ENCODE results near the gene STK32A. TPM values are rescaled to one million over a fixed set of nuclear protein-coding genes. Genes with fewer than 3 reads are reported as not detected.

The STK32A gene
- total and polyA plus RNA-seq, 10 donors = 0.15 to 3.1 (median 0.90) TPM

DNA sequence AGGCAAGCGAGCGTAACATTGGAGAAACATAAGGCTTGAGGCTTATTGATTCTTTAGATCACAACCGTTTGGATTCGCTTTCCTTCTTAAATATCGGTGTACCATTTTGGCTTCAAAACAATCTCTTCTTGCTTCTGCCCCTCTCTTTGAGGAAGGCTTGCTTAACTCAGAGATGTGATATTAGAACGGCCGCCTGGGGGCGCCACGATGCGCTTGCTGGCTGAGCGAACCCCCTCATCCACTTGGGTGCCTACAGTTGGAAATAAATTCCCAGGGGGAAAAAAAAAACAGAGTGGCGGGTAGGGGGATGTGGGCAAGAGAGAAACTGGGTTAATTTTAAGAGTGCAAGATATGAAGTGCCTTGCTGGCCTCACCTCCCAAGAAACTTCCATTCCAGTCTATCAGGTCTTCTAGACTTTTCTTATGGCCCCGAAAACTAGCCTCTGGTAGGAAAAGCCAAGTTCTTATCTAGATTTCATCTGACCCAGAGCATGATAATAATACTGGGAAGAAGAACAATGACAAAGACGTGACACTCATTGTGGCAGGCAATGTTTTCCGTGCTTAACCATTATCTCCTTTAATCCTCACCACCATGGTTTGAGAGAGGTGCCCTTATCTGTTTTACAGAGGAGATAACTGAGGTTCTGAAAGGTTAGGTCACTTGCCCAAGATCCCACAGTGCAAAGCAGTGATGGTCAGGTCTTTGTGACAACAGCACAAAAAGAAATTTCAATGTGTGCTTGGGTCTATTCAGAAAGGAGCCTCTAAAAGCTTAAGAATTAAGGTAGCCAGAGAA lies 159.2 kb downstream of the STK32A start:
- DNase-seq = no peak
- Histone ChIP-seq H3K4me3 (no peak overlapping the region), H3K36me3 (peaks cover 0 to 22% (median 5%) of the 10 kb centered on the region in 6 donors), H3K9me3 (no peaks in the 10 kb centered on the region), H3K4me1 (peaks cover 0 to 6% (median 0%) of the 10 kb centered on the region in 6 donors), H3K27ac (no peak overlapping the region), H3K27me3 (replicated peaks in 1 of 7) (no peaks in the 10 kb centered on the region)
- TF ChIP-seq, protein P1, sequence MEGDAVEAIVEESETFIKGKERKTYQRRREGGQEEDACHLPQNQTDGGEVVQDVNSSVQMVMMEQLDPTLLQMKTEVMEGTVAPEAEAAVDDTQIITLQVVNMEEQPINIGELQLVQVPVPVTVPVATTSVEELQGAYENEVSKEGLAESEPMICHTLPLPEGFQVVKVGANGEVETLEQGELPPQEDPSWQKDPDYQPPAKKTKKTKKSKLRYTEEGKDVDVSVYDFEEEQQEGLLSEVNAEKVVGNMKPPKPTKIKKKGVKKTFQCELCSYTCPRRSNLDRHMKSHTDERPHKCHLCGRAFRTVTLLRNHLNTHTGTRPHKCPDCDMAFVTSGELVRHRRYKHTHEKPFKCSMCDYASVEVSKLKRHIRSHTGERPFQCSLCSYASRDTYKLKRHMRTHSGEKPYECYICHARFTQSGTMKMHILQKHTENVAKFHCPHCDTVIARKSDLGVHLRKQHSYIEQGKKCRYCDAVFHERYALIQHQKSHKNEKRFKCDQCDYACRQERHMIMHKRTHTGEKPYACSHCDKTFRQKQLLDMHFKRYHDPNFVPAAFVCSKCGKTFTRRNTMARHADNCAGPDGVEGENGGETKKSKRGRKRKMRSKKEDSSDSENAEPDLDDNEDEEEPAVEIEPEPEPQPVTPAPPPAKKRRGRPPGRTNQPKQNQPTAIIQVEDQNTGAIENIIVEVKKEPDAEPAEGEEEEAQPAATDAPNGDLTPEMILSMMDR (IDR thresholded peaks at IDR 0.05 in 8 of 11, conservative IDR thresholded peaks at IDR 0.05 in 3 of 11) = no peak
- no peak for TF ChIP-seq POLR2A (IDR thresholded peaks at IDR 0.05)
- TF ChIP-seq POLR2AphosphoS5 (IDR thresholded peaks at IDR 0.05) = no peak
- 85 to 87% (median 86%) methylated on average over 15 of the region's 15 CpGs for WGBS, 5 donors
- intact Hi-C loops (cut with DNase I; ENCODE audit: low total_unique reads) = no loop called here

DNA sequence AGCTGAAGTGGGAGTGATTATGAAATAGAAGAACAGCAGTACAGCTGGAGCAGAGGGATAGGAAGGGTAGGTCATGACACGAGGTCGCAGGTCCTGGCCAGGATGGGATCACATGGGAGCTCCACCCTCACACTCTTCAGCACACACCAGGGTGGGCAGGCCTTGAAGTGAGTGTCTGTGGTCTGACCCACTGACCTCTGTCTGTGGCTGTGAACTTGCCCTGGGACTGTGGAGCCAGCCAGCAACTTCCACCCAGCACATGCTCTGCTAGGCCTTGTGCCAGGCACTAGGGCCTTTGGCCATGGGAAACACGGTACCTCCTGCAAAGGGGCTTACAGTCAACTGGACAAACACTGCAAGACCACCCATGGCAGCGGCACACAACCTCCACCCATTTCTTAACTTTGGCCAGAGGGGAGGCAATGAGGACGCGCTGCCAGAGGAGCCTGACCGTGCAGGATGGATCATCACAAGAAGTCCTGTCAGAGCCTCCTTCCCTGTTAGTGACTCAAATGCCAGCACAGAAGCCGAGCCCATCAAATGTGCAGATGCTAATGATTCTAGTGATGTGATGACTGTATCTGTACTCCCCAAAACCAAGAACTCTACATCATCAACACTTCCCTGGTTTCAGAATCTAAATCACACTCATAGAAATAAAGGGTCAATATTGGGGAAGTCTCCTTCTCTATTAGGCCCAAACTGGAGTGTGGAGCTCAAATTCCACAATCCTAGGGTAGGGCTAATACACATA lies 161.4 kb downstream of the STK32A start:
- H3K4me1 ChIP-seq = peaks cover 0 to 6% (median 0%) of the 10 kb centered on the region in 6 donors
- intact Hi-C loops (cut with DNase I; ENCODE audit: low total_unique reads) = no loop called here
- WGBS, 5 donors = 66 to 86% (median 77%) methylated on average over 8 of the region's 8 CpGs
- H3K9me3 ChIP-seq = no peaks in the 10 kb centered on the region
- no peak for TF ChIP-seq POLR2A (IDR thresholded peaks at IDR 0.05)
- TF ChIP-seq, protein P1 (IDR thresholded peaks at IDR 0.05 in 8 of 11, conservative IDR thresholded peaks at IDR 0.05 in 3 of 11) = no peak
- TF ChIP-seq POLR2AphosphoS5 (IDR thresholded peaks at IDR 0.05) = peak; percentile 62 to 69 (median 64)
- no peak overlapping the region for H3K4me3 ChIP-seq
- DNase-seq = peak; percentile 71
- H3K27me3 ChIP-seq (replicated peaks in 1 of 7) = no peaks in the 10 kb centered on the region
- H3K27ac ChIP-seq = peak overlapping the region in 2 of 8 donors; percentile 8
- peaks cover 0 to 36% (median 10%) of the 10 kb centered on the region in 6 donors for H3K36me3 ChIP-seq

DNA sequence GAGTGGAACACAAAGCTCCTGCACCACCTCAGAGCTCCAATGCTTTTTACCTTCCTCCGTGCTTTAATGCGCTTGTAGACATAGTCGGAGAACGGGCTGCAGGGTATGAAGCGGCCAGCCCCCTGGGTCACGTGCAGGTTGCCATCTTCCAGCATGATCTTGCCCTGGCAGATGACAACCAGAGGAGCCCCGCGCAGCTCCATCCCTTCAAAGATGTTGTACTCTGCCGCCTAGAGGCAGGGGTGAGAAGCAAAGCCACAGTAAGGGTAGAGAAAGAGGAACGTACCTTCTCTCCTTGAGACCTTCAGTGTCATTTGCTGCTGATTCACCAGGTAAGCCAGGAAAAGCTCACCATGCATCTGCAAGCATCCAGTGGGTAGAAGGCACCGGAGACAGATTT lies 162.8 kb downstream of the STK32A start:
- Histone ChIP-seq H3K36me3 (peaks cover 0 to 40% (median 10%) of the 10 kb centered on the region in 6 donors), H3K27me3 (replicated peaks in 1 of 7) (no peaks in the 10 kb centered on the region), H3K4me1 (peaks cover 0 to 6% (median 0%) of the 10 kb centered on the region in 6 donors), H3K27ac (no peak overlapping the region), H3K9me3 (no peaks in the 10 kb centered on the region), H3K4me3 (no peak overlapping the region)
- TF ChIP-seq, protein P1 (IDR thresholded peaks at IDR 0.05 in 8 of 11, conservative IDR thresholded peaks at IDR 0.05 in 3 of 11) = no peak
- no peak for TF ChIP-seq POLR2AphosphoS5 (IDR thresholded peaks at IDR 0.05)
- no peak for TF ChIP-seq POLR2A (IDR thresholded peaks at IDR 0.05)
- no peak for DNase-seq
- intact Hi-C loops (cut with DNase I; ENCODE audit: low total_unique reads) = no loop called here
- 87 to 93% (median 90%) methylated on average over 11 of the region's 11 CpGs for WGBS, 5 donors

DNA sequence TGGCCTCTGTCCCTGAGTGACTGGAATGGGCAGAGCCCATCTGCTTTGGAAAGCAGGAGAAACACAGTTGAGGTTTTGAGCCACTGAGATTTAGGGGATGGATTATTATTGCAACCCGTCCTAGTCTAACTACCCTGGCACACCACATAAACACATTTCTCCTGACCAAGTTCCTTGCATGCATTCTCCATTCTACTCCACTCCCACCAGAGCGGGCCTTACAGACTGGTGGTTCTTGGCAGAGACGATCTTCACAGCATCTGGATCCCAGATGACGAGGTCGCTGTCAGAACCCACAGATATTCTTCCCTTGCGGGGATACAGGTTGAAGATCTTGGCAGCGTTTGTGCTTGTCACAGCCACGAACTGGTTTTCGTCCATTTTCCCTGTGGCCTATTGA lies 164.0 kb downstream of the STK32A start:
- no peaks in the 10 kb centered on the region for H3K9me3 ChIP-seq
- H3K4me1 ChIP-seq = peaks cover 0 to 6% (median 0%) of the 10 kb centered on the region in 6 donors
- no peak overlapping the region for H3K27ac ChIP-seq
- no peak for TF ChIP-seq POLR2A (IDR thresholded peaks at IDR 0.05)
- TF ChIP-seq, protein P1 (IDR thresholded peaks at IDR 0.05 in 8 of 11, conservative IDR thresholded peaks at IDR 0.05 in 3 of 11) = no peak
- no peak for TF ChIP-seq POLR2AphosphoS5 (IDR thresholded peaks at IDR 0.05)
- WGBS, 5 donors = 86 to 95% (median 93%) methylated on average over 9 of the region's 9 CpGs
- H3K27me3 ChIP-seq (replicated peaks in 1 of 7) = no peaks in the 10 kb centered on the region
- intact Hi-C loops (cut with DNase I; ENCODE audit: low total_unique reads) = no loop called here
- peaks cover 0 to 37% (median 10%) of the 10 kb centered on the region in 6 donors for H3K36me3 ChIP-seq
- no peak for DNase-seq
- H3K4me3 ChIP-seq = no peak overlapping the region

Measured in spleen (tissue), 11 donors.